ENCODE results near the gene RNF214. TPM values are rescaled to one million over a fixed set of nuclear protein-coding genes. Genes with fewer than 3 reads are reported as not detected.

Gene RNF214
- total and polyA plus RNA-seq, 10 of the 15 experiments (the other 5 are each of a cell fraction or from before 2014, with no cell fraction given) = 4.8 to 16.8 (median 10.5) TPM

GRCh38 chr11:117271208-117271607, 38.7 kb downstream of the RNF214 start (continued):
- no peak for TF ChIP-seq REST (IDR thresholded peaks at IDR 0.05; ENCODE audit: low read depth, low read length)
- TF ChIP-seq SPI1 (IDR thresholded peaks at IDR 0.05; ENCODE audit: borderline replicate concordance, insufficient read depth, low read depth, low read length) = no peak
- no peak for TF ChIP-seq MEF2A (IDR thresholded peaks at IDR 0.05; ENCODE audit: insufficient read depth, low read depth, low read length)
- no peak for TF ChIP-seq BCLAF1 (IDR thresholded peaks at IDR 0.05)
- no peak for TF ChIP-seq POLR2AphosphoS2 (IDR thresholded peaks at IDR 0.05; ENCODE audit: low read depth, low read length)
- TF ChIP-seq CUX1 (IDR thresholded peaks at IDR 0.05; ENCODE audit: insufficient replicate concordance, low read depth, low read length) = no peak
- no peak for TF ChIP-seq IKZF1 (conservative IDR thresholded peaks at IDR 0.05)
- TF ChIP-seq MAX (IDR thresholded peaks at IDR 0.05; ENCODE audit: low read depth, low read length) = no peak
- no peak for TF ChIP-seq E2F4 (IDR thresholded peaks at IDR 0.05; ENCODE audit: low read depth, low read length)
- TF ChIP-seq MTA2 (IDR thresholded peaks at IDR 0.05; ENCODE audit: low read depth) = no peak
